Measurements from ENCODE around the gene ENAH. TPM values are rescaled to one million over a fixed set of nuclear protein-coding genes. Genes with fewer than 3 reads are reported as not detected.
"Not testable (repeated sequence)": the region's sequence is repeated elsewhere in the genome, so short reads cannot be mapped to it uniquely, and the experiment has no call there.

Gene ENAH
- total RNA-seq, 1 donor from 2014 or later, result 48.5 TPM

GRCh38 chr1:225651376-225651871 lies 1.5 kb downstream of the ENAH start:
- FAIRE-seq, result no peak
- no peak for DNase-seq (ENCODE audit: low spot score in 2 of 2)

- no peak for DNase-seq (ENCODE audit: low spot score in 2 of 2)
- no peak for FAIRE-seq
Measured at GRCh38 chr1:225650179-225650578, 2.7 kb downstream of the ENAH start.

GRCh38 chr1:225645194-225645895 lies 7.6 kb downstream of the ENAH start:
- no peak for DNase-seq (ENCODE audit: low spot score in 2 of 2)

GRCh38 chr1:225644666-225645065 lies 8.3 kb downstream of the ENAH start:
- FAIRE-seq, result no peak

More at GRCh38 chr1:225645194-225645895, 7.6 kb downstream of the ENAH start:
- no peak for FAIRE-seq

GRCh38 chr1:225642177-225642576 lies 10.7 kb downstream of the ENAH start:
- no peak for FAIRE-seq
- DNase-seq (ENCODE audit: low spot score in 2 of 2), result no peak

More at GRCh38 chr1:225644666-225645065, 8.3 kb downstream of the ENAH start:
- DNase-seq (ENCODE audit: low spot score in 2 of 2), result no peak

GRCh38 chr1:225638853-225639252 lies 14.1 kb downstream of the ENAH start:
- DNase-seq (ENCODE audit: low spot score in 2 of 2), result no peak

GRCh38 chr1:225637651-225638199 lies 15.2 kb downstream of the ENAH start:
- FAIRE-seq (no peak), DNase-seq (ENCODE audit: low spot score in 2 of 2) (no peak)

More at GRCh38 chr1:225638853-225639252, 14.1 kb downstream of the ENAH start:
- no peak for FAIRE-seq

- not testable (repeated sequence) for DNase-seq (ENCODE audit: low spot score in 2 of 2); FAIRE-seq
Measured at GRCh38 chr1:225636992-225637391, 15.9 kb downstream of the ENAH start.

- FAIRE-seq (no peak), DNase-seq (ENCODE audit: low spot score in 2 of 2) (no peak)
Measured at GRCh38 chr1:225635649-225636048, 17.3 kb downstream of the ENAH start.

- DNase-seq (ENCODE audit: low spot score in 2 of 2); FAIRE-seq: not testable (repeated sequence)
Measured at GRCh38 chr1:225632836-225633235, 20.1 kb downstream of the ENAH start.

- FAIRE-seq, result no peak
Measured at GRCh38 chr1:225631021-225631663, 21.8 kb downstream of the ENAH start.

GRCh38 chr1:225629483-225629882 lies 23.4 kb downstream of the ENAH start:
- DNase-seq (ENCODE audit: low spot score in 2 of 2) (no peak), FAIRE-seq (no peak)

More at GRCh38 chr1:225631021-225631663, 21.8 kb downstream of the ENAH start:
- no peak for DNase-seq (ENCODE audit: low spot score in 2 of 2)

- DNase-seq (ENCODE audit: low spot score in 2 of 2); FAIRE-seq: not testable (repeated sequence)
Measured at GRCh38 chr1:225628794-225629193, 24.1 kb downstream of the ENAH start.

- FAIRE-seq, result no peak
- no peak for DNase-seq (ENCODE audit: low spot score in 2 of 2)
Measured at GRCh38 chr1:225627304-225627947, 25.5 kb downstream of the ENAH start.

- no peak for DNase-seq (ENCODE audit: low spot score in 2 of 2)
- FAIRE-seq, result no peak
Measured at GRCh38 chr1:225626698-225627097, 26.2 kb downstream of the ENAH start.

GRCh38 chr1:225617956-225618355 lies 35.0 kb downstream of the ENAH start:
- FAIRE-seq (no peak), DNase-seq (ENCODE audit: low spot score in 2 of 2) (no peak)

- DNase-seq (ENCODE audit: low spot score in 2 of 2) (no peak), FAIRE-seq (no peak)
Measured at GRCh38 chr1:225617479-225617878, 35.4 kb downstream of the ENAH start.

- not testable (repeated sequence) for DNase-seq (ENCODE audit: low spot score in 2 of 2); FAIRE-seq
Measured at GRCh38 chr1:225615403-225615790, 37.5 kb downstream of the ENAH start.

GRCh38 chr1:225613006-225613405 lies 39.9 kb downstream of the ENAH start:
- DNase-seq (ENCODE audit: low spot score in 2 of 2), result no peak
- no peak for FAIRE-seq

GRCh38 chr1:225612287-225612686 lies 40.6 kb downstream of the ENAH start:
- DNase-seq (ENCODE audit: low spot score in 2 of 2) (no peak), FAIRE-seq (no peak)
